Ramos (cell line): Measurements from ENCODE around the gene DBF4.
"Not testable (repeated sequence)": the region's sequence is repeated elsewhere in the genome, so short reads cannot be mapped to it uniquely, and the experiment has no call there.

Experiments used
- in situ Hi-C: fragments of 300-500 bp; cut with MboI; formaldehyde crosslinking; loops from one replicate; pipeline ENCODE4 v1.14.3; 2022; ENCODE audit warnings: low sequenced_read_pairs; ENCODE audit not compliant: unreplicated experiment

Gene DBF4

DNA sequence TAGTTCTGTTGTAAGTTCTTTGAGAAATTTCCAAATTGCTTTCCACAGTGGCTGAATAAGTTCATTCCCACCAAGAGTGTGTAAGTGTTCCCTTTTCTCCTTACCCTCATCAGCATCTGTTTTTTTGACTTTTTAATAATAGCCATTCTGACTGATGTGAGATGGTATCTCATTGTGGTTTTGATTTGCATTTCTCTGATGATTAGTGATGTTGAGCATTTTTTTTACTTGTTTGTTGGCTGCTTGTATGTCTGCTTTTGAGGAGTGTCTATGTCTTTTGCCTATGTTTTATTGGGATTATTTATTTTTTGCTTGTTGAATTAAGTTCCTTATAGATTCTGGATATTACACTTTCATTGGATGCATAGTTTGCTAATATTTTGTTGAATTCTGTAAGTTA, 69.6 kb downstream of the DBF4 start:
- in situ Hi-C loops, result not testable (repeated sequence)

DNA sequence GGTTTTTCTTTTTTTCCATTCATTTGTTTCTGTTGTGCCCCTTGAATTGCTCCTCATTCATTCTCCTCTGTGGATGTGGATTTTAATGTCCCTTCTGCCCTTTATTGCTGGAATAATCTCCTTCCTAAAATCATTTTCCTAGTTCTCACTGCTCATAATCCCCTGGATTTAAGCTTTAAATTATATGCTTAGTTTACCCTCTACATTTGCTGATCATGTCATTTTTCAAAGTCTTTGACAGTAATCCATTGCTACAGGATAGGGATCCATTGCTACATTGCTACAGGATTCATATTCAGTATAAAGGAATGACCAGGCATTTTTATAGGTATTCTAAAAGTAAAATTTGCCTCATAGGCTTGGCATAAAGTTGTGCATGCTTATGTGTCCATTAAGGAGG, 72.1 kb downstream of the DBF4 start:
- in situ Hi-C loops, result no loop called here
